Parathyroid adenoma (tissue), 2 donors: ENCODE results near the gene ADAM11.

Experiments
- H2AFZ ChIP-seq: fragments of 300-600 bp; sonication (generic); one replicate; pipeline ENCODE4 v1.7.0; 2017; ENCODE audit warnings: antibody characterized with exemption, mild to moderate bottlenecking
- H3K27ac ChIP-seq: fragments of 300-600 bp; sonication (generic); one replicate; pipeline ENCODE4 v1.7.0; 2017
- H3K27me3 ChIP-seq: fragments of 300-600 bp; sonication (generic); one replicate; pipeline ENCODE4 v1.7.0; 2017; ENCODE audit warnings: low read length; ENCODE audit not compliant: control insufficient read depth, insufficient read depth
- H3K36me3 ChIP-seq: fragments of 300-600 bp; sonication (generic); one replicate; pipeline ENCODE4 v1.7.0; 2017; ENCODE audit warnings: low read length; ENCODE audit not compliant: control insufficient read depth, insufficient read depth
- H3K4me1 ChIP-seq: fragments of 300-600 bp; sonication (generic); one replicate; pipeline ENCODE4 v1.7.0; 2017; ENCODE audit warnings: control low read depth
- H3K4me2 ChIP-seq: fragments of 300-600 bp; sonication (generic); one replicate; pipeline ENCODE4 v1.7.0; 2017; ENCODE audit warnings: low read length
- H3K4me3 ChIP-seq: fragments of 300-600 bp; sonication (generic); one replicate; pipeline ENCODE4 v1.7.0; 2017; ENCODE audit warnings: low read depth, low read length
- H3K79me2 ChIP-seq: fragments of 300-600 bp; sonication (generic); one replicate; pipeline ENCODE4 v1.7.0; 2017; ENCODE audit warnings: control low read depth
- H3K9ac ChIP-seq: fragments of 300-600 bp; sonication (generic); one replicate; pipeline ENCODE4 v1.7.0; 2017; ENCODE audit warnings: mild to moderate bottlenecking
- H3K9me3 ChIP-seq: fragments of 300-600 bp; sonication (generic); one replicate; pipeline ENCODE4 v1.7.0; 2017; ENCODE audit warnings: low read length; ENCODE audit not compliant: control insufficient read depth
- CTCF ChIP-seq: fragments of 300-600 bp; sonication (generic); IDR thresholded peaks from one replicate; pipeline ENCODE4 v1.7.0; 2017; ENCODE audit warnings: antibody characterized with exemption, mild to moderate bottlenecking
- donor health status: primary hyperparathyroidism.

Gene ADAM11

GRCh38 chr17:44763170-44763569 lies 4.4 kb downstream of the ADAM11 start:
- Histone ChIP-seq H3K9me3 (no peaks in the 10 kb centered on the region), H3K79me2 (no peaks in the 10 kb centered on the region), H3K9ac (no peak overlapping the region), H3K4me1 (no peaks in the 10 kb centered on the region), H2AFZ (no peak overlapping the region), H3K27me3 (no peaks in the 10 kb centered on the region), H3K4me2 (no peak overlapping the region), H3K36me3 (no peaks in the 10 kb centered on the region), H3K4me3 (no peak overlapping the region), H3K27ac (no peak overlapping the region)
- no peak for TF ChIP-seq CTCF

GRCh38 chr17:44765965-44766364 lies 7.2 kb downstream of the ADAM11 start:
- H3K9ac ChIP-seq, result no peak overlapping the region
- H3K4me3 ChIP-seq, result no peak overlapping the region
- TF ChIP-seq CTCF, result no peak
- no peak overlapping the region for H2AFZ ChIP-seq
- H3K9me3 ChIP-seq, result no peaks in the 10 kb centered on the region
- no peaks in the 10 kb centered on the region for H3K36me3 ChIP-seq
- no peaks in the 10 kb centered on the region for H3K79me2 ChIP-seq
- no peak overlapping the region for H3K27ac ChIP-seq
- no peaks in the 10 kb centered on the region for H3K27me3 ChIP-seq
- no peaks in the 10 kb centered on the region for H3K4me1 ChIP-seq
- no peak overlapping the region for H3K4me2 ChIP-seq

GRCh38 chr17:44766409-44767038 lies 7.7 kb downstream of the ADAM11 start:
- H3K4me2 ChIP-seq, result no peak overlapping the region
- H3K9ac ChIP-seq, result no peak overlapping the region
- no peak overlapping the region for H3K27ac ChIP-seq
- no peak overlapping the region for H2AFZ ChIP-seq
- no peaks in the 10 kb centered on the region for H3K9me3 ChIP-seq
- H3K27me3 ChIP-seq, result no peaks in the 10 kb centered on the region
- H3K79me2 ChIP-seq, result no peaks in the 10 kb centered on the region
- no peak for TF ChIP-seq CTCF
- H3K4me1 ChIP-seq, result no peaks in the 10 kb centered on the region
- H3K4me3 ChIP-seq, result no peak overlapping the region
- H3K36me3 ChIP-seq, result no peaks in the 10 kb centered on the region

- H3K27ac ChIP-seq, result no peak overlapping the region
- no peaks in the 10 kb centered on the region for H3K27me3 ChIP-seq
- H2AFZ ChIP-seq, result no peak overlapping the region
- no peaks in the 10 kb centered on the region for H3K4me1 ChIP-seq
- no peak overlapping the region for H3K9ac ChIP-seq
- TF ChIP-seq CTCF, result no peak
- H3K36me3 ChIP-seq, result no peaks in the 10 kb centered on the region
- no peaks in the 10 kb centered on the region for H3K9me3 ChIP-seq
- no peaks in the 10 kb centered on the region for H3K79me2 ChIP-seq
- H3K4me3 ChIP-seq, result no peak overlapping the region
- no peak overlapping the region for H3K4me2 ChIP-seq
Measured at GRCh38 chr17:44767493-44767892, 8.7 kb downstream of the ADAM11 start.

- no peak overlapping the region for H3K4me2 ChIP-seq
- H3K36me3 ChIP-seq, result no peaks in the 10 kb centered on the region
- H2AFZ ChIP-seq, result no peak overlapping the region
- no peak for TF ChIP-seq CTCF
- H3K4me3 ChIP-seq, result no peak overlapping the region
- no peak overlapping the region for H3K9ac ChIP-seq
- no peak overlapping the region for H3K27ac ChIP-seq
- H3K9me3 ChIP-seq, result no peaks in the 10 kb centered on the region
- no peaks in the 10 kb centered on the region for H3K79me2 ChIP-seq
- H3K4me1 ChIP-seq, result no peaks in the 10 kb centered on the region
- H3K27me3 ChIP-seq, result no peaks in the 10 kb centered on the region
Measured at GRCh38 chr17:44768505-44769142, 9.8 kb downstream of the ADAM11 start.
